A549 treated with AZD9567 at 1 μM for 4 hours (cell line): ENCODE data around the gene NEK9. TPM values are rescaled to one million over a fixed set of nuclear protein-coding genes. Genes with fewer than 3 reads are reported as not detected.

Experiments used
- total RNA-seq: library from RNA; stranded (reverse); fragments of 200-300 nt; extraction: Qiagen RNA extraction; gene quantifications from 5 replicates; pipeline ENCODE4 v1.2.3, GENCODE V29; 2022; ENCODE audit not compliant: insufficient read depth

NEK9 gene
- 28.5 to 37.9 TPM (median 35.4 TPM) in 5 replicates for total RNA-seq

DNA sequence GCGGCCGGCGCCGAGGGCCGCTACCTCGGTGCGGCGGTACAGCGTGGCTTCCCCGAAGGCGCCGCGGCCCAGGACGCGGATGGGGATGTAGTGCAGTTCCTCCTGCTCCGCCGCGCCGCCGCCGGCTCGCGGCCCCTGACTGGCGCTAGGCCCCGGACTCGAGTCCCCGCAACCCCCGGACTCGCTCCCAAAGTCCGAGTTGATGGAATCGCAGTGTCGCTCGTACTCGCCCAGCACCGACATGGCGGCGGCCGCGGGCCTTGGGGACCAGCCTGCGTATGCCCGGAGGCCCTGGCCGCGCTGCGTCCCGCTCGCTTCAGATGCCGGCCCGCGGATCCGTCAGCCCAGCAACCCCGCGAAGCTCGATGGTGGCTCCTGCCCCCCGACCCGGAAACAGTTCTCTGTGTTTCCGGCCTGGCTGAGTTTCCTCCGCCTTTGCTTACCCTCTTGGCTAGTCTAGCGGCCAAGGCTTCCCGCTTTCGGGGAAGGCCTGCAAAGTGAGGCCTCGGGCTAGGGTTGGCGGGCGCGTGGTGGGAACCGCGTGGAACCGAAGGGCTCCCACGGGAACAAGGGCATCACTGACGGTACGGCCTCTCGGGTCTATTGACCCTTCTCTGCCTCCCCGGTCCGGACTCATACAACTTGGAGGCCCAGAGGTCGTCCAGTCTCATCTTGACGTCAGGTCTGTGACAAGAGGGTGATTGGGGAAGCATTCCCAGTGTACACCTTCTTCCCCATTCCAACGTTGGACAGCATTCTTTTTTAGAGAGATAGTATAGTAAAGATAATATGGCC is at the start of gene NEK9:
TSS of gene NEK9 (minus strand) at position 370 of the 795 bp plus-strand sequence. CDS start at position 243, 127 bp downstream.

GRCh38 chr14:75176142-75176820 is 49.4 kb upstream of the NEK9 start, which contains the start of gene TMED10:
Gene TMED10, minus strand, starts transcription at chr14:75176612. Its CDS starts 33 bp downstream, at chr14:75176579.

DNA sequence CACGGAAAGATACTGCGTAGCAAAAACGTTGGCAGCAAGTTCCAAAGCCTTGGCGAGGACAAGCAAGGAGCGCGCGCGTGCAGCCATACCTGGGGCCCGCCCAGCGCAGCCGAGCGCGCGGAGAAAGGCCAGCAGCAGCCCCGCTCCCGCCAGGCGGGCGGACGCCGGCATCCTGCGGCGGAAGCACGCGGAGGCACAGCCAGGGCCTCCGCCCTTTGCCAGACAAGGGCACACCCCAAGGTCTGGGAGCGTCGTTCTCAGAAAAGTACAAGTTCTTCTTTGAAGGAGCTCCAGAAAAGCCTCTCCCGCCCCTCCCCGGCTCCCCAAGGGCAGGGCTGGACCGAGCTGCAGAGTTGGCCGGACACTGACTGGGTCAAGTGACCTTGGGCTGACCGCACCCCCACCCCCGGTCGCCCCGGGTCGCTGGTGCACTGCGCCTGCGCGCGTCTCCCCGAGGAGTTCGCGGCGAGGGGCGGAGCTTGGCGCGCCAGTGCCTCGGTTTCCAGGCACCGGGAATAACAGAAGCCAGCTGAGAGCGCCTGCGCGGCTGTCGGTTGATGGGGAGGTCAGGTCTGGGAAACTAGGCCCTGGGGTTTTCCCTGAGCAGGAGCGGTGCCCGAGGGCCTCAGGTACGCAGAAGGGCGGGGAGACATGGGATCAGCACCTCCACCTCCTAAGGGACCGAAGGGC is 57.6 kb downstream of the NEK9 start, which contains the start of gene ZC2HC1C:
TSS of gene ZC2HC1C (plus strand) at position 521 of the 690 bp plus-strand sequence. CDS start 933 bp downstream, outside the sequence.

GRCh38 chr14:75063491-75064204 is 63.2 kb downstream of the NEK9 start, which contains the start of gene ACYP1:
Gene ACYP1, minus strand, starts transcription at chr14:75064024. Its CDS starts 471 bp downstream, at chr14:75063553.

DNA sequence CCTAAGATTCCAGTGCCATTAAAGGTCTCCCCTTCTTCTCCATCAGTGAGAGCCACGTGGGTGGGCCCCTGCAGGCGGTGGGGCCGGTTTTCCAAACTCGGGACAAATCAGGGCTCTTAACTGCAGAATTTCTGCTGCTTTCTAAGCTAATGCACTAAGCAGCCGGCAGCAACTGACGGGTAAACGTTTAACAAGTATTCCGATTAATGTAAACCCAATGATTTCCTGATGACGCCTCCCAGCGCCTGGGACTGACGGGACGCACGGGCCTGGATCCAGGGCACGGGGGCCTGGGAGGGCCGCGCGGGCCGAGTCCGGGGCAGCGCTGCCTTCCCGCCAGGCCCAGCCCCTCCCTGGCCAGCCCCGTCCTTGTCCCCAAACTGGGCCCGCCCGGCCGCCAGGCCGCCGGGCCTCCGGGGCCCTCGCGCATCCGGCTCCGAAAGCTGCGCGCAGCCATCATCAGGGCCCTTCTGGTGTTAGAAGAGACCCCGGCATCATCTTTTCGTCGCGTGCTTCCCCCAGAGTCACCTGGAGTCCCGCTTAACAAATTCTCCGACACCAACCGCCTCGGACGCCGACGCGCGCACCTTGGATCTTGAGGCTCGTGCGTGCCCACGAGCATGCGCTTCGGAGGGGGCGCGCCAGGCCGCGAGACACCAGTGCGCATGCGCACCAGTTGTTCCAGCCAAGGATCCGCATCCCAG is 75.8 kb downstream of the NEK9 start, which contains the start of gene MLH3:
TSS of gene MLH3 (minus strand) at position 616 of the 704 bp plus-strand sequence. CDS start 1,812 bp downstream, outside the sequence.

Other genes with a start within 250 kb of the NEK9 start
- 100 to 126 TPM (median 102 TPM) in 5 replicates for gene DLST, start 245.1 kb downstream of the NEK9 start, total RNA-seq
- gene RPS6KL1, start 203.8 kb downstream of the NEK9 start, total RNA-seq: 0.38 to 0.51 TPM (median 0.40 TPM) in 4 of 5 replicates, not detected in the other
- 3.0 to 5.3 TPM (median 4.1 TPM) in 5 replicates for gene PGF, start 171.5 kb downstream of the NEK9 start, total RNA-seq
- gene EIF2B2, start 124.1 kb downstream of the NEK9 start, total RNA-seq: 81.7 to 98.3 TPM (median 84.0 TPM) in 5 replicates
- 15.9 to 22.1 TPM (median 18.5 TPM) in 5 replicates for gene MLH3, start 75.6 kb downstream of the NEK9 start, total RNA-seq
- 21.9 to 27.6 TPM (median 26.0 TPM) in 5 replicates for gene ACYP1, start 63.0 kb downstream of the NEK9 start, total RNA-seq
- 2.6 to 6.9 TPM (median 3.6 TPM) in 5 replicates for gene ZC2HC1C, start 57.4 kb downstream of the NEK9 start, total RNA-seq
- gene TMED10, start 49.6 kb upstream of the NEK9 start, total RNA-seq: 217 to 280 TPM (median 272 TPM) in 5 replicates
- 9.4 to 14.9 TPM (median 11.6 TPM) in 5 replicates for gene FOS, start 151.8 kb upstream of the NEK9 start, total RNA-seq